ENCODE data around the gene BACH2. TPM values are rescaled to one million over a fixed set of nuclear protein-coding genes. Genes with fewer than 3 reads are reported as not detected.

BACH2 gene
- total and polyA plus RNA-seq, 12 donors, result 0.16 to 4.7 (median 2.4) TPM

DNA sequence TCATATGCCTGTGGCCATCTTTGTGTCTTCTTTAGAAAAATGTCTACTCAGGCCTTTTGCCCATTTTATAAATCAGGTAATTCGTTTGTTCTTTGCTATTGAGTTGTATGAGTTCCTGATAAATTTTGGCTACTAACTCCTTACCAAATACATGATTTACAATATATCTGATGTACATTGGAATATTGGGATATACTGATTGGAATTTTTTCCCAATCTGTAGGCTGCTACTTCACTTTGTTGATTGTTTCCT, 39.2 kb downstream of the BACH2 start:
- intact Hi-C loops (cut with DNase I), result no loop called here
- 94 to 97% methylated on average over 1 of the region's 1 CpG for WGBS, 2 donors
- no peak overlapping the region for H3K27ac ChIP-seq

DNA sequence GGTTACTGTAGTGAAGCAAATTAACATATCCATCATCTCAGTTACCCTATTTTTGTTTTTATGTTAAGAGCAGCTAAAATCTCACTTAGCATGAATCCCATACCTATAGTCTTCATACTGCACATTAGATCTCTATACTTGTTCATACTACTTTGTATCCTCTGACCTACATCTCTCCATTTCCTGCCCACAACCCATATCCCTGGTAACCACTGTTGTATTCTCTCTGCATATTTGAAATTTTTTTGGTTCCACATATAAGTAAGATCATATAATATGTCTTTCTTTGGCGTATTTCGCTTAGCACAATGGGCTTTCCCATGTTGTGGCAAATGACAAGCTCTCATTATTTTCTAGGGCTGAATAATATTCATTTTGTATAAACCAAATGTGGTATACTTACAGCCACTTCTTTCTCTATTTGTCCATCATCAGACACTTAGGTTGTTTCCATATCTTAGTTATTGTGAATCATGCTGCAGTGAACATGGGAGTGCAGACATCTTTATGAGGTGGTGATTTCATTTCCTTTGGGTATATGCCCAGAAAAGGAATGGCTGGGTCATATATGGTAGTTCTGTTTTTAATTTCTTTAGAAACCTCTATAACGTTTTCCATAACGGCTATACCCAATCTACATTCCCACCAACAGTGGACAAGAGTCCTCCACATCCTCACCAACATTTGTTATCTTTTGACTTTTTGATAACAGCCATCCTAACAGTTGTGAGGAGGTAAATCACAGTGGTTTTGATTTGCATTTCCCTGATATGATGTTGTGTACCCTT, 39.8 kb downstream of the BACH2 start:
- Histone ChIP-seq H3K4me1 (no peaks in the 10 kb centered on the region), H3K4me3 (no peak overlapping the region), H3K9me3 (no peaks in the 10 kb centered on the region), H3K27ac (no peak overlapping the region), H3K27me3 (no peaks in the 10 kb centered on the region), H3K36me3 (no peaks in the 10 kb centered on the region)
- DNase-seq (no peak), ATAC-seq (no peak)
- intact Hi-C loops (cut with DNase I), result no loop called here
- TF ChIP-seq, protein P1, sequence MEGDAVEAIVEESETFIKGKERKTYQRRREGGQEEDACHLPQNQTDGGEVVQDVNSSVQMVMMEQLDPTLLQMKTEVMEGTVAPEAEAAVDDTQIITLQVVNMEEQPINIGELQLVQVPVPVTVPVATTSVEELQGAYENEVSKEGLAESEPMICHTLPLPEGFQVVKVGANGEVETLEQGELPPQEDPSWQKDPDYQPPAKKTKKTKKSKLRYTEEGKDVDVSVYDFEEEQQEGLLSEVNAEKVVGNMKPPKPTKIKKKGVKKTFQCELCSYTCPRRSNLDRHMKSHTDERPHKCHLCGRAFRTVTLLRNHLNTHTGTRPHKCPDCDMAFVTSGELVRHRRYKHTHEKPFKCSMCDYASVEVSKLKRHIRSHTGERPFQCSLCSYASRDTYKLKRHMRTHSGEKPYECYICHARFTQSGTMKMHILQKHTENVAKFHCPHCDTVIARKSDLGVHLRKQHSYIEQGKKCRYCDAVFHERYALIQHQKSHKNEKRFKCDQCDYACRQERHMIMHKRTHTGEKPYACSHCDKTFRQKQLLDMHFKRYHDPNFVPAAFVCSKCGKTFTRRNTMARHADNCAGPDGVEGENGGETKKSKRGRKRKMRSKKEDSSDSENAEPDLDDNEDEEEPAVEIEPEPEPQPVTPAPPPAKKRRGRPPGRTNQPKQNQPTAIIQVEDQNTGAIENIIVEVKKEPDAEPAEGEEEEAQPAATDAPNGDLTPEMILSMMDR (IDR thresholded peaks at IDR 0.05), result no peak
- 86 to 89% methylated on average over 4 of the region's 4 CpGs for WGBS, 2 donors

More for the DNA sequence above, 39.2 kb downstream of the BACH2 start:
- Histone ChIP-seq H3K36me3 (no peaks in the 10 kb centered on the region), H3K27me3 (no peaks in the 10 kb centered on the region), H3K9me3 (no peaks in the 10 kb centered on the region), H3K4me1 (no peaks in the 10 kb centered on the region), H3K4me3 (no peak overlapping the region)
- TF ChIP-seq, protein P1 (IDR thresholded peaks at IDR 0.05), result no peak
- ATAC-seq, result no peak
- no peak for DNase-seq

DNA sequence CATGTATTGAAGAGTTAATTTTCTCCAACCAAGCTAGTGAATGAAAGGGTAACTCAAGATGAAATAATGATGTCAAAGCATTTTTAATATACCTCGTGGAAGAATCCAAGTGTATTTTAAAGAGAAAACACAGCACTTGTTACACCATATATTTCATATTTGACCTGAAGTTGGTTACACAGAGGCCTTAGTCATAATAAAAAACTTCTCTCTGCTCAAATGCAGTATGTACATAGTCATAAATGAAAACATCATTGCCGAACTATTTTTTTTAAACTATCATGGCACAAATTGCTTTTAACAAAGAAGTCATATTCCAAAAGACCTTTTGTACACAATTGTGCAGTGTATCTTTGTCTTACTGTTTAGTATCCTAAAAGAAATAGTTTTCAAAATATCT, 43.0 kb downstream of the BACH2 start:
- intact Hi-C loops (cut with DNase I), result no loop called here
- TF ChIP-seq, protein P1 (IDR thresholded peaks at IDR 0.05), result no peak
- 88 to 93% methylated on average over 2 of the region's 2 CpGs for WGBS, 2 donors
- H3K27me3 ChIP-seq, result no peaks in the 10 kb centered on the region
- H3K27ac ChIP-seq, result no peak overlapping the region
- H3K4me1 ChIP-seq, result no peaks in the 10 kb centered on the region
- H3K4me3 ChIP-seq, result no peak overlapping the region
- H3K36me3 ChIP-seq, result peaks cover 0 to 4% (median 0%) of the 10 kb centered on the region in 9 donors
- ATAC-seq (no peak), DNase-seq (no peak)
- no peaks in the 10 kb centered on the region for H3K9me3 ChIP-seq

DNA sequence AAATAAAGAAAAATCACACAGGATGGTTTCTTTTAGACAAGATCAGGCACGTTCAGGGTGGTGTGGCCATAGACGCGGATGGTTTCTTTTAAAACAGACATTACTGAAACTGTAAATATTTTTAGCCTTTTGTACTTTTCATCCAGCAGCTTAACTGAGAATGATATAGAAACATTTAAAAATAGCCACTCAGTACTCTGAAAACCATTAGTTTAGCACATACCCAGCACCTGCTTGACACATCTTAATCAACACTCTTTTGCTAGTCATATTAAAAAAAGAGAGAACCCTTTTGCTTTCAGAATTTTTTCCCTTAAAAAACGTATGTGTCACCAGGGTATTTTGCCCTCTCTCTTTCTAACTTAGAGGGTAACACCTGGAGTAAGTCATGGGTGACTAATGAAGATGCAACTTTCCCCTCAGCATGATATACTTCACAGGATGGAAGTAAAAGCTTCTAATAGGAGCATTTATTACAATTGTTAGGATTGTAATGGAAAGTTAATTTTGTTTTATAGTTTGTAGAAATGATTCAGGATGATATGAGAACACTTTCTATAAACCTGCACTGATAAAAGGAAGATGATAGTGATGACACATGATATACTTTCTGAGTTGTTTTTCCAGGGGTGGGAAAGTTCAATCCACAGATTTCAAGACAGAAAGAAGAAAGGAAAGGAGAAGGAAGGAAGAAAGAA, 45.2 kb downstream of the BACH2 start:
- no peaks in the 10 kb centered on the region for H3K4me1 ChIP-seq
- 87 to 89% methylated on average over 4 of the region's 4 CpGs for WGBS, 2 donors
- DNase-seq (no peak), ATAC-seq (no peak)
- H3K27ac ChIP-seq, result no peak overlapping the region
- intact Hi-C loops (cut with DNase I), result no loop called here
- TF ChIP-seq, protein P1 (IDR thresholded peaks at IDR 0.05), result no peak
- H3K9me3 ChIP-seq, result no peaks in the 10 kb centered on the region
- H3K36me3 ChIP-seq, result peaks cover 0 to 4% (median 0%) of the 10 kb centered on the region in 9 donors
- no peaks in the 10 kb centered on the region for H3K27me3 ChIP-seq
- H3K4me3 ChIP-seq, result no peak overlapping the region

Data from heart right ventricle (tissue), 16 donors.